Measurements from ENCODE around the gene CA10. TPM values are rescaled to one million over a fixed set of nuclear protein-coding genes. Genes with fewer than 3 reads are reported as not detected.

CA10 gene
- total RNA-seq, 1 donor: not detected

DNA sequence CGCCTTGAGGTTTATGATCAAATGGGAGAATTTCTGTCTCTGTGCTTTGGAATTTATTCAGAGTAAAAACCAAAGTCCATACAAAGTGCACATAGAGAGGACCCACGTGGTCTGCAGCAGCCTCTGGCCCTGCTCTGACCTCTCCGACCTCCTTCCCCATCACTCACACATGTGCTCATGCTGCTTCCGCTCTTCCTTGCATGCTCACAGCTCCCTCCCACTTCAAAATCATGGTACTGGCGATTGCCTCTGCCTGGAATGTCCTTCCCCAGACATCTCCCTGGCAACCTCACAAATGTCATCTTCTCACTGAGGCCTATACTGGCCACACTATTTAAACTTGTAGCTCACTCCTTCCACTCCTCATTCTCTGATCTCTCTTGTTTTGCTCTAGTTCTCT, 418.0 kb downstream of the CA10 start:
- no peaks in the 10 kb centered on the region for H3K27me3 ChIP-seq (ENCODE audit: insufficient read depth, low read length)
- H3K4me2 ChIP-seq (ENCODE audit: insufficient read depth, low read length): no peak overlapping the region
- H3K27ac ChIP-seq (ENCODE audit: low read depth, low read length): no peak overlapping the region
- TF ChIP-seq, protein P1, sequence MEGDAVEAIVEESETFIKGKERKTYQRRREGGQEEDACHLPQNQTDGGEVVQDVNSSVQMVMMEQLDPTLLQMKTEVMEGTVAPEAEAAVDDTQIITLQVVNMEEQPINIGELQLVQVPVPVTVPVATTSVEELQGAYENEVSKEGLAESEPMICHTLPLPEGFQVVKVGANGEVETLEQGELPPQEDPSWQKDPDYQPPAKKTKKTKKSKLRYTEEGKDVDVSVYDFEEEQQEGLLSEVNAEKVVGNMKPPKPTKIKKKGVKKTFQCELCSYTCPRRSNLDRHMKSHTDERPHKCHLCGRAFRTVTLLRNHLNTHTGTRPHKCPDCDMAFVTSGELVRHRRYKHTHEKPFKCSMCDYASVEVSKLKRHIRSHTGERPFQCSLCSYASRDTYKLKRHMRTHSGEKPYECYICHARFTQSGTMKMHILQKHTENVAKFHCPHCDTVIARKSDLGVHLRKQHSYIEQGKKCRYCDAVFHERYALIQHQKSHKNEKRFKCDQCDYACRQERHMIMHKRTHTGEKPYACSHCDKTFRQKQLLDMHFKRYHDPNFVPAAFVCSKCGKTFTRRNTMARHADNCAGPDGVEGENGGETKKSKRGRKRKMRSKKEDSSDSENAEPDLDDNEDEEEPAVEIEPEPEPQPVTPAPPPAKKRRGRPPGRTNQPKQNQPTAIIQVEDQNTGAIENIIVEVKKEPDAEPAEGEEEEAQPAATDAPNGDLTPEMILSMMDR (IDR thresholded peaks at IDR 0.05; ENCODE audit: extremely low read depth, low read depth, low read length): no peak
- H4K20me1 ChIP-seq (ENCODE audit: insufficient read depth, low read length): no peaks in the 10 kb centered on the region
- DNase-seq (ENCODE audit: insufficient read length, low spot score, missing footprints): no peak
- H3K4me1 ChIP-seq (ENCODE audit: insufficient read depth, low read length): no peaks in the 10 kb centered on the region
- H3K36me3 ChIP-seq (ENCODE audit: insufficient read depth, low read length): no peaks in the 10 kb centered on the region
- no peaks in the 10 kb centered on the region for H3K9me3 ChIP-seq (ENCODE audit: low read depth, low read length)
- no peak overlapping the region for H3K4me3 ChIP-seq (ENCODE audit: insufficient read depth, low read length)
- no peaks in the 10 kb centered on the region for H3K79me2 ChIP-seq (ENCODE audit: insufficient read depth, low read length)
- no peak overlapping the region for H2AFZ ChIP-seq (ENCODE audit: low read length)

GRCh38 chr17:51739245-51739886, 419.1 kb downstream of the CA10 start:
- H3K9me3 ChIP-seq (ENCODE audit: low read depth, low read length): no peaks in the 10 kb centered on the region
- no peak for DNase-seq (ENCODE audit: insufficient read length, low spot score, missing footprints)
- H3K27ac ChIP-seq (ENCODE audit: low read depth, low read length): no peak overlapping the region
- H3K27me3 ChIP-seq (ENCODE audit: insufficient read depth, low read length): no peaks in the 10 kb centered on the region
- no peaks in the 10 kb centered on the region for H3K79me2 ChIP-seq (ENCODE audit: insufficient read depth, low read length)
- H4K20me1 ChIP-seq (ENCODE audit: insufficient read depth, low read length): no peaks in the 10 kb centered on the region
- H3K4me3 ChIP-seq (ENCODE audit: insufficient read depth, low read length): no peak overlapping the region
- H3K4me2 ChIP-seq (ENCODE audit: insufficient read depth, low read length): no peak overlapping the region
- H3K36me3 ChIP-seq (ENCODE audit: insufficient read depth, low read length): no peaks in the 10 kb centered on the region
- no peaks in the 10 kb centered on the region for H3K4me1 ChIP-seq (ENCODE audit: insufficient read depth, low read length)
- TF ChIP-seq, protein P1 (IDR thresholded peaks at IDR 0.05; ENCODE audit: extremely low read depth, low read depth, low read length): no peak
- no peak overlapping the region for H2AFZ ChIP-seq (ENCODE audit: low read length)

DNA sequence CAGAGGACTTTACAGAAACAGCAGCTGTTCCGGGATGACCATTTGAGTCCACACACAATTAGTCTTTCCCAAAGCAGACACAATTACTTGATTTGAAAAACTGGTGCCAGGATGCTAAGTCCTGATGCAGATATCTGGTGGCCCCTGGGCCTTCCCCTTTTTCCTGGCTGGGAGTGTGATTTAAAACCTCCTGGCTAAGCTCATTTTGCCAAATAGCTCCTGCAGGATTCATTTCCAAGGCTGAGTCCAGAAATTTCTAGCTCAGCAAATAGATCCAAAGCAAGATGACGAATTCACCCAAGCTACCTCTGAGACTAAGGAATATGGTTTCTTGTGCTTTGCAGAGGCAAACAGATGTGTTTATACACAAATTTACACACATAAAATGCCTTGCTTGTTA, 422.2 kb downstream of the CA10 start:
- Histone ChIP-seq H3K4me1 (ENCODE audit: insufficient read depth, low read length) (no peaks in the 10 kb centered on the region), H3K36me3 (ENCODE audit: insufficient read depth, low read length) (no peaks in the 10 kb centered on the region), H3K4me3 (ENCODE audit: insufficient read depth, low read length) (no peak overlapping the region), H3K27ac (ENCODE audit: low read depth, low read length) (no peak overlapping the region), H3K79me2 (ENCODE audit: insufficient read depth, low read length) (no peaks in the 10 kb centered on the region), H2AFZ (ENCODE audit: low read length) (no peak overlapping the region), H3K4me2 (ENCODE audit: insufficient read depth, low read length) (no peak overlapping the region), H3K9me3 (ENCODE audit: low read depth, low read length) (no peaks in the 10 kb centered on the region), H4K20me1 (ENCODE audit: insufficient read depth, low read length) (no peaks in the 10 kb centered on the region), H3K27me3 (ENCODE audit: insufficient read depth, low read length) (no peaks in the 10 kb centered on the region)
- DNase-seq (ENCODE audit: insufficient read length, low spot score, missing footprints): no peak
- TF ChIP-seq, protein P1 (IDR thresholded peaks at IDR 0.05; ENCODE audit: extremely low read depth, low read depth, low read length): no peak

DNA sequence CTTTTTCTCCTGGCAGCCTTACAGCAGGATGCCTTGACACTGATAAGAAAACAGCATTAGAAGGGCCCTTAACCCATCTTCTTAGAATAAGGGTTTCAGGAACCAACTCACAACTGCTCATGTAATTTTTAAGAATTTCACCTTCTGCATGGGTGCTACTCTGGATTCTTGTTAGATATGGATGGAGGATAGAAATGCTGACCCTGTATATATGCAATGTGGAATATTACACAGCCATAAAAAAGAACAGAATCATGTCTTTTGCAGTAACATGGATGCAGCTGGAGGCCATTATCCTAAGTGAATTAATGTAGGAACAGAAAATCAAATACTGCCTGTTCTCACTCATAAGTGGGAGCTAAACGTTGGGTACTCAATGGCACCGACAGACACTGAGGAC, 423.5 kb downstream of the CA10 start:
- Histone ChIP-seq H3K27ac (ENCODE audit: low read depth, low read length) (no peak overlapping the region), H2AFZ (ENCODE audit: low read length) (no peak overlapping the region), H4K20me1 (ENCODE audit: insufficient read depth, low read length) (no peaks in the 10 kb centered on the region), H3K36me3 (ENCODE audit: insufficient read depth, low read length) (no peaks in the 10 kb centered on the region), H3K4me3 (ENCODE audit: insufficient read depth, low read length) (no peak overlapping the region), H3K4me2 (ENCODE audit: insufficient read depth, low read length) (no peak overlapping the region), H3K27me3 (ENCODE audit: insufficient read depth, low read length) (no peaks in the 10 kb centered on the region), H3K9me3 (ENCODE audit: low read depth, low read length) (no peaks in the 10 kb centered on the region), H3K4me1 (ENCODE audit: insufficient read depth, low read length) (no peaks in the 10 kb centered on the region), H3K79me2 (ENCODE audit: insufficient read depth, low read length) (no peaks in the 10 kb centered on the region)
- no peak for DNase-seq (ENCODE audit: insufficient read length, low spot score, missing footprints)
- TF ChIP-seq, protein P1 (IDR thresholded peaks at IDR 0.05; ENCODE audit: extremely low read depth, low read depth, low read length): no peak
